GM23338 (cell line): Measurements from ENCODE around the gene THADA. TPM values are rescaled to one million over a fixed set of nuclear protein-coding genes. Genes with fewer than 3 reads are reported as not detected.

Experiments
- ATAC-seq: fragments of 200-7000 bp; cut with Tn5 transposase; 3 replicates; pipeline ENCODE4 v1.9.1; 2020
- DNase-seq: peaks from one replicate; pipeline ENCODE4 v3.0.0-alpha.2; 2015; ENCODE audit warnings: low spot score
- H2AFZ ChIP-seq: fragments of 200-600 bp; sonication (generic); 2 replicates; pipeline ENCODE4 v1.8.0; 2016; ENCODE audit warnings: antibody characterized with exemption, mild to moderate bottlenecking, moderate library complexity
- H3F3A ChIP-seq: fragments of 200-600 bp; sonication (generic); replicated peaks from 2 replicates; pipeline ENCODE4 v1.8.0; 2017; ENCODE audit warnings: antibody characterized with exemption, mixed run types, low read depth
- H3K27ac ChIP-seq: fragments of 200-600 bp; sonication (generic); 2 replicates; pipeline ENCODE4 v1.6.1; 2016; ENCODE audit warnings: low read depth
- H3K27me3 ChIP-seq: fragments of 200-600 bp; sonication (generic); 2 replicates; pipeline ENCODE4 v1.8.0; 2016; ENCODE audit warnings: mild to moderate bottlenecking, mixed run types, moderate library complexity; ENCODE audit not compliant: insufficient read depth
- H3K36me3 ChIP-seq: fragments of 200-600 bp; sonication (generic); 2 replicates; pipeline ENCODE4 v1.8.0; 2016; ENCODE audit warnings: mild to moderate bottlenecking; ENCODE audit not compliant: insufficient read depth
- H3K4me1 ChIP-seq: fragments of 200-600 bp; sonication (generic); 2 replicates; pipeline ENCODE4 v1.8.0; 2016; ENCODE audit warnings: mild to moderate bottlenecking, moderate library complexity; ENCODE audit not compliant: insufficient read depth
- H3K4me2 ChIP-seq: fragments of 200-600 bp; sonication (generic); 2 replicates; pipeline ENCODE4 v1.7.1; 2017; ENCODE audit warnings: mixed run types
- H3K4me3 ChIP-seq: fragments of 200-600 bp; sonication (generic); 2 replicates; pipeline ENCODE4 v1.6.1; 2016; ENCODE audit warnings: mixed run types
- H3K79me2 ChIP-seq: fragments of 200-600 bp; sonication (generic); replicated peaks from 2 replicates; pipeline ENCODE4 v1.8.0; 2017; ENCODE audit warnings: mild to moderate bottlenecking; ENCODE audit not compliant: insufficient read depth
- H3K9me2 ChIP-seq: fragments of 200-600 bp; sonication (generic); 2 replicates; pipeline ENCODE4 v1.8.0; 2017; ENCODE audit not compliant: insufficient read depth
- H4K20me1 ChIP-seq: fragments of 200-600 bp; sonication (generic); replicated peaks from 2 replicates; pipeline ENCODE4 v1.8.0; 2017; ENCODE audit warnings: mild to moderate bottlenecking; ENCODE audit not compliant: insufficient read depth
- H3K27ac Mint-ChIP-seq: 2 replicates; pipeline ENCODE4 v1.8.0; 2020; ENCODE audit warnings: inconsistent platforms, mild to moderate bottlenecking, moderate library complexity, mixed read lengths
- H3K27me3 Mint-ChIP-seq: 3 replicates; pipeline ENCODE4 v1.8.0; 2022; ENCODE audit warnings: low read depth, mild to moderate bottlenecking, moderate library complexity, mixed read lengths, inconsistent platforms; ENCODE audit not compliant: insufficient read depth, poor library complexity
- H3K36me3 Mint-ChIP-seq: 3 replicates; pipeline ENCODE4 v1.8.0; 2021; ENCODE audit warnings: low read depth, mild to moderate bottlenecking, inconsistent platforms, moderate library complexity, mixed read lengths
- H3K4me1 Mint-ChIP-seq: 3 replicates; pipeline ENCODE4 v1.8.0; 2020; ENCODE audit warnings: mild to moderate bottlenecking, inconsistent platforms, mixed read lengths
- H3K4me3 Mint-ChIP-seq: 3 replicates; pipeline ENCODE4 v1.8.0; 2021; ENCODE audit warnings: moderate library complexity, mild to moderate bottlenecking, inconsistent platforms, mixed read lengths
- H3K9me3 Mint-ChIP-seq: 3 replicates; pipeline ENCODE4 v1.8.0; 2020; ENCODE audit warnings: moderate library complexity, mild to moderate bottlenecking, inconsistent platforms, mixed read lengths
- CREB1 ChIP-seq: fragments of 250-450 bp; sonication (Bioruptor Pico); IDR thresholded peaks from 2 replicates; pipeline ENCODE4 v1.5.0; 2020; ENCODE audit warnings: low read depth, mild to moderate bottlenecking, moderate library complexity
- CTCF ChIP-seq, 2 experiments: fragments of 200-600 bp in 1 of 2; sonication (generic) in 1 of 2; conservative IDR thresholded peaks; 2 replicates each; pipeline versions ENCODE4 v1.5.1 to v1.6.1; 2016 to 2017; ENCODE audit warnings: antibody characterized with exemption in 2 of 2, low read depth in 2 of 2, mild to moderate bottlenecking in 2 of 2, moderate library complexity in 1 of 2
- ETS1 ChIP-seq: IDR thresholded peaks from 2 replicates; pipeline ENCODE4 v1.6.1; 2016; ENCODE audit warnings: antibody characterized with exemption
- EZH2 ChIP-seq: fragments of 200-600 bp; sonication (generic); IDR thresholded peaks from one replicate; pipeline ENCODE4 v1.8.0; 2017; ENCODE audit warnings: antibody characterized with exemption, mild to moderate bottlenecking, low read depth; ENCODE audit not compliant: unreplicated experiment
- EZH2phosphoT487 ChIP-seq: fragments of 200-600 bp; sonication (generic); IDR thresholded peaks from one replicate; pipeline ENCODE4 v1.8.1; 2018; ENCODE audit warnings: antibody characterized with exemption; ENCODE audit not compliant: unreplicated experiment
- JUNB ChIP-seq: IDR thresholded peaks from one replicate; pipeline ENCODE4 v1.6.1; 2016; ENCODE audit warnings: antibody characterized with exemption; ENCODE audit not compliant: unreplicated experiment
- NANOG ChIP-seq: IDR thresholded peaks from 2 replicates; pipeline ENCODE4 v1.6.1; 2016; ENCODE audit warnings: antibody characterized with exemption, borderline replicate concordance
- POLR2AphosphoS5 ChIP-seq: IDR thresholded peaks from 2 replicates; pipeline ENCODE4 v1.6.1; 2016; ENCODE audit warnings: antibody characterized with exemption, low read depth
- REST ChIP-seq: IDR thresholded peaks from one replicate; pipeline ENCODE4 v1.6.1; 2018; ENCODE audit warnings: antibody characterized with exemption; ENCODE audit not compliant: unreplicated experiment
- STAT1 ChIP-seq: IDR thresholded peaks from one replicate; pipeline ENCODE4 v1.6.1; 2016; ENCODE audit warnings: antibody characterized with exemption; ENCODE audit not compliant: unreplicated experiment
- ZNF114 ChIP-seq: fragments of 250-450 bp; sonication (Bioruptor Pico); IDR thresholded peaks from 2 replicates; pipeline ENCODE4 v1.5.0; 2020; ENCODE audit warnings: mild to moderate bottlenecking, moderate library complexity
- ZNF331 ChIP-seq: fragments of 250-450 bp; sonication (Bioruptor Pico); IDR thresholded peaks from 2 replicates; pipeline ENCODE4 v1.5.0; 2020; ENCODE audit warnings: low read depth, mild to moderate bottlenecking, moderate library complexity
- ZNF462 ChIP-seq: fragments of 250-450 bp; sonication (Bioruptor Pico); IDR thresholded peaks from 2 replicates; pipeline ENCODE4 v1.5.0; 2020; ENCODE audit warnings: mild to moderate bottlenecking, moderate library complexity
- polyA plus RNA-seq: library from polyadenylated mRNA; unstranded; fragments of >200 nt; fragmentation: Nextera tagmentation; extraction: Ambion mirVana; gene quantifications from 2 replicates; pipeline ENCODE4 v1.2.1, GENCODE V29; 2016
- total RNA-seq: library from RNA; depleted of rRNA; stranded (reverse); fragments of >200 nt; shearing (Covaris generic); gene quantifications from 2 replicates; pipeline ENCODE4 v1.2.3, GENCODE V29; 2014

The THADA gene
- total and polyA plus RNA-seq, 2 experiments from 2014 or later = 17.0 to 30.7 TPM

- H3K27ac Mint-ChIP-seq = no peak overlapping the region
- TF ChIP-seq EZH2phosphoT487 = no peak
- TF ChIP-seq EZH2 = no peak
- no peak for TF ChIP-seq ZNF331 (CRISPR knock-in tag)
- TF ChIP-seq ZNF114 (CRISPR knock-in tag) = no peak
- no peak for TF ChIP-seq POLR2AphosphoS5
- no peak for TF ChIP-seq STAT1
- no peak for TF ChIP-seq NANOG
- TF ChIP-seq CTCF (conservative IDR thresholded peaks at IDR 0.05; ENCODE audit: low read depth in 2 of 2) = no peak
- TF ChIP-seq REST = no peak
- no peak for TF ChIP-seq CREB1 (CRISPR knock-in tag)
- TF ChIP-seq ETS1 = no peak
- no peak for TF ChIP-seq JUNB
- no peak for TF ChIP-seq ZNF462 (CRISPR knock-in tag)
Measured at GRCh38 chr2:43355399-43355798, 240.4 kb downstream of the THADA start.

More at GRCh38 chr2:43355399-43355798, 240.4 kb downstream of the THADA start:
- ATAC-seq (no peak), DNase-seq (no peak)
- Histone ChIP-seq H3K36me3 (no peaks in the 10 kb centered on the region), H2AFZ (no peak overlapping the region), H3K4me1 (no peaks in the 10 kb centered on the region; the same call in 1 of the 2 replicates), H3K27me3 (no peaks in the 10 kb centered on the region), H3K79me2 (no peaks in the 10 kb centered on the region), H3K4me2 (no peak overlapping the region), H3K4me3 (no peak overlapping the region), H3F3A (no peaks in the 10 kb centered on the region), H4K20me1 (no peaks in the 10 kb centered on the region), H3K9me2 (no peaks in the 10 kb centered on the region; the same call in 1 of the 2 replicates), H3K27ac (no peak overlapping the region)
- H3K4me1 Mint-ChIP-seq = peaks cover 13% of the 10 kb centered on the region
- no peak overlapping the region for H3K4me3 Mint-ChIP-seq
- no peaks in the 10 kb centered on the region for H3K9me3 Mint-ChIP-seq
- H3K36me3 Mint-ChIP-seq = no peaks in the 10 kb centered on the region
- peaks cover 7% of the 10 kb centered on the region for H3K27me3 Mint-ChIP-seq
